Brain microvascular endothelial cell (primary cell): ENCODE measurements around the gene AGBL1.

Experiments
- DNase-seq: peaks from one replicate; pipeline ENCODE4 v3.0.0-alpha.2; 2020
- H3K27ac ChIP-seq: fragments of 250-450 bp; sonication (Bioruptor Pico); 2 replicates; pipeline ENCODE4 v1.5.1; 2020; ENCODE audit warnings: mild to moderate bottlenecking, moderate library complexity
- H3K27me3 ChIP-seq: fragments of 250-450 bp; sonication (Bioruptor Pico); replicated peaks from 2 replicates; pipeline ENCODE4 v1.5.1; 2020; ENCODE audit warnings: mild to moderate bottlenecking
- H3K36me3 ChIP-seq: fragments of 250-450 bp; sonication (Bioruptor Pico); replicated peaks from 2 replicates; pipeline ENCODE4 v1.5.1; 2020; ENCODE audit warnings: mild to moderate bottlenecking
- H3K4me3 ChIP-seq: 2 replicates; pipeline ENCODE4 v1.5.1; 2011; ENCODE audit warnings: low read depth, mild to moderate bottlenecking, control low read depth, low read length, moderate library complexity
- CTCF ChIP-seq: IDR thresholded peaks from 2 replicates; pipeline ENCODE4 v1.5.1; 2011; ENCODE audit warnings: low read depth, mild to moderate bottlenecking, moderate library complexity, low read length, control low read depth, inconsistent platforms; ENCODE audit errors: missing control alignments
- in situ Hi-C: cut with HindIII; loops from 2 replicates; pipeline ENCODE4 v1.10.0; 2017; ENCODE audit warnings: low sequenced_read_pairs, low pct_ligation_motif_present

Gene AGBL1

DNA sequence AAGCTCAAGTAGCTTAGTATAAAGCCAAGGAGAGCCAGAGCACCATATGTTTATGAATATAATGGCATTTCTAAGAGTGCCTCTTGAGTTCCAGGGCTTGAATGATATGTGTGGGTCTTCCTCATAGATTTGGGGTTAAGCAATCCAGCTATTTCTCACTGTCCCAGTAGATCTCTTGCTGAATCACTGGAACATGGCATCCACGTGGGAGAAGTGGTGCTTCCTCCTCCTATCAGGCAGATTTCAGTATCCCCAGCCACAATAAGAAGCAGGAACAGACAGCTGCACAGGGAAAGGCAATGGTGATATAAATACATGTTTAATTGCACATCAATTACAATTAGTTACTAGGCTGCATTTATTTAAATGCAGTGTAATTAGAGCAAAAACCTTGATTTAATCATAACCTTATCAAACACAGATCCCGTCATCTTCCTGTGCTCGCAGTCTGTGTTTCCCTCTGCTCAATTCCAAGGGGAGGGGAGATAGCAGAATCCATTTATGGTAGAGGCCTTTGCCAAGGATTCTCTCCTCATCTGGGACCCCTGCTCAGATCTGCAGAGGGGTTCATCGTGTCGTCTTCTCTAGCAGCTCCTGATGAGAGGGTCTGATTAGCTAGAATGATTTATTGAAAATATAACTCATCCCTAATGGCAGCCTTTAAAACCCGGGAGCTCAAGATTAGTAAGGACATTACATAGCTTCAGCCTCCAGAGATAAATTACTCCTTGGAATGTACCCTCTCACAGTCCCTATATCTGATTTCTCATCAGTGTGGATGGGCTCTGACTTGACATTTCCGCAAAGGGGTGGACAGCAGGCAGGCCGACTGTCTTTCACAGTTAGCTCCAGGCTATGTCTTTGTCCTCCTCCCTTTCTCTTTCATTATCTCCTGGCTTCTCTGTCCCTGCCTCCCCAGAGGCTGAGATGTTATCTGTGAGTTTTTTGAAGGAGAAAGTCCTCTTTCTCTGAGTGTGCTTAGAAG lies 775.9 kb downstream of the AGBL1 start:
- in situ Hi-C loops = no loop called here
- no peaks in the 10 kb centered on the region for H3K36me3 ChIP-seq
- no peak for TF ChIP-seq CTCF
- no peaks in the 10 kb centered on the region for H3K27me3 ChIP-seq
- DNase-seq = no peak
- H3K4me3 ChIP-seq = no peak overlapping the region
- no peak overlapping the region for H3K27ac ChIP-seq

- H3K27ac ChIP-seq = no peak overlapping the region
- in situ Hi-C loops = no loop called here
- no peak for TF ChIP-seq CTCF
- no peaks in the 10 kb centered on the region for H3K36me3 ChIP-seq
- no peak for DNase-seq
- no peaks in the 10 kb centered on the region for H3K27me3 ChIP-seq
- H3K4me3 ChIP-seq = no peak overlapping the region
Measured at GRCh38 chr15:86857701-86858100, 778.0 kb downstream of the AGBL1 start.

GRCh38 chr15:86863226-86863915 lies 783.7 kb downstream of the AGBL1 start:
- no peak for TF ChIP-seq CTCF
- DNase-seq = peak; percentile 97

DNA sequence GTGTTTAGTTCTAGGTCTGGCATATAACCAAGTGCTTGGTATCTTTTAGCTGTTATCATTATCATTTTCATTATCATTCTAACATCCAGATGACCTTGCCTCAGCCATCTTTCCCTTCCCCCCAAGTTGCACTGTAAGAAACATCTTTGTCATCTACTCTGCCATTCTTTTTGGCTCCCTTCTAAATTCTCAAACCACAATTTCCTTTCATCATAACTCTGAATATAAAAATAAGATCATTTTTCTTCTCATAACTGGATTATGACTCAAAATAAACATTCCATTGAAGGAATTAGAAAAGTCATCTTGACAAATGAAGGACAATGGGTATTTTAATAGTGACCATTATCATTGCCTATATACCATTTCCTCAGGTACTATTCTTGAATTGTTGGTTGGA lies 786.2 kb downstream of the AGBL1 start:
- Histone ChIP-seq H3K27ac (peak overlapping the region; percentile 49), H3K36me3 (no peaks in the 10 kb centered on the region), H3K4me3 (no peak overlapping the region), H3K27me3 (no peaks in the 10 kb centered on the region)
- TF ChIP-seq CTCF = no peak
- peak; percentile 38 for DNase-seq
- in situ Hi-C loops = no loop called here

More at GRCh38 chr15:86863226-86863915, 783.7 kb downstream of the AGBL1 start:
- Histone ChIP-seq H3K36me3 (no peaks in the 10 kb centered on the region), H3K27ac (peak overlapping the region; percentile 81), H3K4me3 (no peak overlapping the region), H3K27me3 (no peaks in the 10 kb centered on the region)
- in situ Hi-C loops = no loop called here

DNA sequence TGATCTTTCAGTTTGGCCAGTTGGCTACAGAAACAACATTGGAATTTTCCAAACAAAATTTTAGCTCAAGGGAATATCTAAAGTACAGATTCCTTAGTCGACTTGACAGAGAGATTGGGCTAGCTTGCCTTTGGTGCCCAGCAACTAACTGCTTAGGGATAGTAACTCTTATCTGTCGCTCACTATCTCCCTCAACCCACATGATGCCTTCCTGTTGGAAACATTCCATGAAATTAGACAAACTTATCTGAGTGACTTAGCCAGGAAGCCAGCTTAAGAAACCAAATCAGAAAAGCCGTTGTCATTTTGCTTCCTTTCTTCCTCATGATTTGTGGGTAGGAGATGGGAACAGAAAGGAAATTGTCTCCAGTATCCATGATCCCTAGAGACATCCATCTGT lies 791.2 kb downstream of the AGBL1 start:
- Histone ChIP-seq H3K4me3 (no peak overlapping the region), H3K27ac (no peak overlapping the region), H3K27me3 (no peaks in the 10 kb centered on the region), H3K36me3 (no peaks in the 10 kb centered on the region)
- DNase-seq = no peak
- in situ Hi-C loops = no loop called here
- no peak for TF ChIP-seq CTCF
